Fibroblast of peridontal ligament (primary cell): ENCODE results near the gene FUT4.
"Not testable (repeated sequence)": the region's sequence is repeated elsewhere in the genome, so short reads cannot be mapped to it uniquely, and the experiment has no call there.

Source experiments
- DNase-seq: peaks from one replicate; pipeline ENCODE4 v3.0.0-alpha.2; 2010; ENCODE audit errors: extremely low read depth

FUT4 gene, protein sequence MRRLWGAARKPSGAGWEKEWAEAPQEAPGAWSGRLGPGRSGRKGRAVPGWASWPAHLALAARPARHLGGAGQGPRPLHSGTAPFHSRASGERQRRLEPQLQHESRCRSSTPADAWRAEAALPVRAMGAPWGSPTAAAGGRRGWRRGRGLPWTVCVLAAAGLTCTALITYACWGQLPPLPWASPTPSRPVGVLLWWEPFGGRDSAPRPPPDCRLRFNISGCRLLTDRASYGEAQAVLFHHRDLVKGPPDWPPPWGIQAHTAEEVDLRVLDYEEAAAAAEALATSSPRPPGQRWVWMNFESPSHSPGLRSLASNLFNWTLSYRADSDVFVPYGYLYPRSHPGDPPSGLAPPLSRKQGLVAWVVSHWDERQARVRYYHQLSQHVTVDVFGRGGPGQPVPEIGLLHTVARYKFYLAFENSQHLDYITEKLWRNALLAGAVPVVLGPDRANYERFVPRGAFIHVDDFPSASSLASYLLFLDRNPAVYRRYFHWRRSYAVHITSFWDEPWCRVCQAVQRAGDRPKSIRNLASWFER

GRCh38 chr11:94543695-94544645 lies at the start of gene FUT4:
Gene FUT4 (plus strand): TSS chr11:94543921. CDS start chr11:94544134, 213 bp downstream.
- peak; percentile 72 for DNase-seq

DNA sequence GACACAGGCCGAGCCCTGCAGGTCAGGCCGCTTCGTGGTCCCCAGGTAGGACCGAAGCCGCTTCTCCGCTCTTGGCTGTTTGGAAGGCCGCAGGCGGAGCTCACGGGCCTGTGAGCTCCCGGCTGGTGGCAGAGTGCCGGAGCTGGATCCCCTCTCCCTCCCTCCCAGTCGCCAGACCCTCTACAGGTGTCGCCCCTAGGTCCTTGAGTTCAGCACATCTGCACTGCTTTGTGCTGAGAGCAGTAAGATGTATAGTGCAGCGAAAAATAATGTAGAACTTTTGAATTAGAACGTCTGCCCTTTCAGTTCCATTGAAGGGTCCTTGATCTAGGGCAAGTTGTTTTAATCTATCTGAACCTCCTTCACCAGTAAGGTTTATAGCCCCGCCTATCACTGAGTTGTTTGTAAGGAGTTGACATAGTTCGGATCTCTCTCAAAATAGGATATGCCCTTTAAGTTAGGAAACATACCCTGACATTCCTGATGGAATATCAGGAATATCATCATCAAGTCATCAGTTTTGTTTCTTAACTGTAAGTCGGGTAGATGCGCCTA lies 49.5 kb upstream of the FUT4 start:
- peak; percentile 27 for DNase-seq

DNA sequence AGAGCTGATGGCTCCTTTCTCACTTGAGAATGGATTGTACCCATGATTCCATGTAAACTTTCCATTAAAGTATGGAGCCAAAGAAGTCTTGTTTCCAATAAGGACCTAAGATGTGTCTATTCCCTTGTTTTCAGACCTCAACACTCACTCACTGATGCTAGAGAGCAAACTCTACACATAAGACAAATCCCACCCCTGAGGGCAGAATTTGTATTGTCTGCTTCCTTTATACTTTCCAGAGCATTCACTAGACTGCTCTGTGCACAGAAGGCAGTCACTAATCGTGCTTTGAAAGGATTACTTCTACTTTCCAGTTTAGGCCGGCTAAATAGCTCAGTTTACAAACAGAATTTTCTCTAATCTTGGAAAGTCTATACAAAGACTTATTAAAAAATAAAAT lies 43.5 kb upstream of the FUT4 start:
- DNase-seq: no peak

GRCh38 chr11:94501522-94501921 lies 42.2 kb upstream of the FUT4 start:
- no peak for DNase-seq

DNA sequence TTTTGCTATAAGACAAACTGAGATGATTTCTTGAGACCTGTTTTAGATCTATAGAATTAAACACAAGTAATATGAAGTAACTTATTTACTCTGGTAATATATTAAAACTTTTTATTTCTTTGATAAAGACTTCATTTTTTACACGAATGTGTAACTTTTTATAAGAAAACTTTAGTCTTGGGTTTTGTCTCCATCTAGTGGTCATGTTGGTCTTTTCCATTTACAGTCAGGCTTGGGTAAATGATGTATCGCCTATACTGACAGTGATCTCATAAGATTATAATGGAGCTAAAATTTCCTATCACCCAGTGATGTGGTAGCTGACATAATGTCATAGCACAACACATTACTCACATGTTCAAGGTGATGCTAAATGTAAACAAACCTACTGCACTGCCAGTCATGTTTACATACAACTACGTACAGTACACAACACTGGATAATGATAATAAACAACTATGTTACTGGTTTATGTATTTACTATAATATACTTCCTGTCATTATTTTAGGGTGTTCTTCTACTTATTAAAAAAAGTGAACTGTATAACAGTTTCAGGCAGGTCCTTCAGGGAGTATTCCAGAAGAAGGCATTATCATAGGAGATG lies 38.9 kb upstream of the FUT4 start:
- DNase-seq: peak; percentile 87

GRCh38 chr11:94506513-94506912 lies 37.2 kb upstream of the FUT4 start:
- not testable (repeated sequence) for DNase-seq

DNA sequence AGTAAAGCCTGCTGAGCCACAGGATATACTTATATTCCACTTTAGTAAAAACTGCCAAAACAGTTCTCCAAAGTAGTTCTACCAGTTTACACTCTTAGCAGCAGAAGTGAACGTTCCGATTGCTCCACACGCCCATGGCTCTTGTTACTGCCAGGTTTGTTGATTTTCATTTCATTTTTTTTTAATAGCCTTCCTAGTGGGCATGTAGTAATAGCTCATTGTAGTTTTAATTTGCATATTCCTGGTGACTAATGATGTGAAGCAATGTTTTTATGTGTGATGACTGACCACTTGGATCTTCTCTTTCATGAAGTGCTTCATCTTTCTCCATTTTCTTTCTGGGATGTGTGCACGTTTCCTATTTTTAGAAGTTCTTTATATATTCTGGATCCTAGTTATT lies 36.2 kb upstream of the FUT4 start:
- no peak for DNase-seq

GRCh38 chr11:94511932-94512781 lies 31.6 kb upstream of the FUT4 start, which contains the start of gene C11orf97:
Gene C11orf97 (plus strand): TSS chr11:94512461. CDS start chr11:94512529, 68 bp downstream.
- DNase-seq: peak; percentile 30

GRCh38 chr11:94513091-94513490 lies 30.6 kb upstream of the FUT4 start:
- DNase-seq: no peak

GRCh38 chr11:94515398-94515797 lies 28.3 kb upstream of the FUT4 start:
- DNase-seq: no peak

- DNase-seq: no peak
These were observed 27.0 kb upstream of the FUT4 start for GRCh38 chr11:94516725-94517124.

GRCh38 chr11:94518300-94518699 lies 25.4 kb upstream of the FUT4 start:
- DNase-seq: no peak

GRCh38 chr11:94519478-94520084 lies 24.1 kb upstream of the FUT4 start:
- peak; percentile 66 for DNase-seq

GRCh38 chr11:94521684-94522083 lies 22.0 kb upstream of the FUT4 start:
- no peak for DNase-seq

DNA sequence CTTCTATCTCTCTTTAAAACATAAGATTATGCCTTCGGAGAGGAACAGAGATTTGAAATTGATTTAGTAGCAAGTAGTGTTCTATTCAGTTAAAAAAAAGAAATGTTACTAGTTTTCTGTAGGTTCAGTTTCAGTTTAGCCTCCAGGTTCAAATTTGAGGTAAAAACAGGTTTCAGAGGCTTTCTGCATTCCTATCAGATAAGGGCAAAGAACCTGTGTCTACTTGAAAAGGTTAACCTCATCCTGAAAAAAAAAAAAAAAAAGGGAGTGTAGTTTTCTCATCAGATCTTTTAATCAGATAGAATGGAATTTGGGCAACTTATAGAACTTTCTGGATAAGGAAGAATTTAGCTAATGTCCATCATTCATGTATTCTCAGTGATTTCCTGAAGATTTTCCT lies 19.4 kb upstream of the FUT4 start:
- DNase-seq: no peak

GRCh38 chr11:94525546-94526324 lies 18.0 kb upstream of the FUT4 start:
- peak; percentile 70 for DNase-seq

GRCh38 chr11:94526645-94527438 lies 16.9 kb upstream of the FUT4 start:
- DNase-seq: no peak

DNA sequence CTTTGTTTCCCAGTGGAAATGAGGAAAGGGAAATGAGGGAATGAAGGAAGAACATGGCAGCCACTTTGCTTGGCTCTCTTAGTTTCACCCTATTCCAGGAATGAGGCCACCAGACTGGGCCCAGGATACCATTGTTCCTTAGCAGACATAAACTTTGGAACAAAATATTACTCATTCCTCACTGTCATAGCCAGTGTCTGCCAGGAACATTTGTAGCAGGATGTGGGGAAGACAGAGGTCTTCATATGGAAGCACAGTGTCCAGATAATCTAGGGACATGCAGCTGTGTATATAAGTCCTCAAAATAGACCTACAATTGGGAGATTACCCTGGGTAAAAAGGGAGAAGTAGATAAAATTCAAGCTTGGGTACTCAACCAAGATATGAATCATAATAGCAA lies 15.2 kb upstream of the FUT4 start:
- no peak for DNase-seq

- DNase-seq: no peak
These were observed 11.5 kb upstream of the FUT4 start for GRCh38 chr11:94532211-94532610.
